Stimulated activated CD4-positive, alpha-beta T cell treated with anti-CD3 and anti-CD28 coated beads, Interleukin-1b, Interleukin-23, amount 100 ng/mL, for 48 hours (primary cell): ENCODE measurements around the gene ZEB1.
"Not testable (repeated sequence)": the region's sequence is repeated elsewhere in the genome, so short reads cannot be mapped to it uniquely, and the experiment has no call there.

Experiments
- DNase-seq: peaks from one replicate; pipeline ENCODE4 v3.0.0-alpha.2; 2020

Gene ZEB1

GRCh38 chr10:31319602-31320549, 860 bp downstream of the ZEB1 start:
- peak; percentile 47 for DNase-seq

DNA sequence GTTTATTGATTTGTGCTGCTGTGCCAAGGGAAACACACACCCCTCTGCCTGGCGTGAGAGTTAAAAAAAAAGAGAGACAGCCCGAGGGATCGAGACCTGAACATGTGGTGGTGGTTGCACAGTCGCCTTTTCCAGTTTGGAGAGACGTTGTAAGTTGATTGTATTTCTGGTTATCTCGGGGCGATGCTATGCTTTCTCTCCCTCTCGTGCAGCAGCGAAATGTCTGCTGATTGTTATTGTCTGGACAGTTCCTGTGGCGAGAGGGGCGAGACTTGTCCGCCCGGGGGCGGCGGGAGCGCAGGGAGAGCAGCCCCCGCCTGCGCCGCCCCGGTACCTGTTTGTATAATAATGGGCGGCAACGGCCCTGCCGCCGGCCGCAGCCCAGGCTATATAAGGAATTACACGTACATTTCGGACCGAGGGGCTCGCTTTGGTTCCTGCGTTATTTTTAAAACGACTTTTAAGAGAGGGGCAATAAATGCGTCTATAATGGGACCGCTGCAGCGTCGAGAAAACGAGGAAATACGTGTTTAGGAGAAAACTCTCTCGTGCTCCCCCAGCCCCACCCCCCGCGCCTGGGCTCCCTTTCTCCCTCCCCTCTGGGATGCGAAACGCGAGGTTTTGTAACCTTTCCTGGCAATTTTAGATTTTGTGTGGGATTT, 1.7 kb downstream of the ZEB1 start:
- peak; percentile 13 for DNase-seq

DNA sequence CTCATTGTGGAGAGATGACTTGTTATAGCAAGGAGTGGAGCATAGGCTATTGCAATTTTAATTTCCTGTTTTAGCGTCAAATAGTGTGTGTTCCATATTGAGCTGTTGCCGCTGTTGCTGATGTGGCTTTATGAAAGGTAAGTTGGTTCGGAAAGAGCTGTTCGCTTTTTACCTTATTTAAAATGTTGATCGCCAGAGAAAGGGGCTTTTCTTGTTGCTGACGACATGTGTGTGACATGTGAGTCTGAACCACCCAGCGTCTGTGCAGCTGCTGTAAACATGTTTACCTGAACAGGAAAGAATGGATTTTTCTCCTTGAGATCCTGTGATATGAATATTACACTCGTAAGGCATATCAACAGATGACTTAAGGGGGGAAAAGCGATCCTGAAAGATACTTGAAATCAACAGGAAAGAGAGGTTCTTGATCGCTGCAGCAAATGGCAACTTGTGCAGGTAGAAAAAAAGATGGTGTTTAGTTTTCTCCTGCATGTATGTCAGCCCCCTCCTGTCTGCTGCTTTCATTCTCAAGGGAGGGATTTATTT, 2.5 kb downstream of the ZEB1 start:
- no peak for DNase-seq

GRCh38 chr10:31322647-31323046, 3.6 kb downstream of the ZEB1 start:
- no peak for DNase-seq

GRCh38 chr10:31340343-31340742, 21.3 kb downstream of the ZEB1 start:
- DNase-seq = no peak

- DNase-seq = no peak
Observed at GRCh38 chr10:31341552-31341951, 22.5 kb downstream of the ZEB1 start.

- DNase-seq = no peak
Observed at GRCh38 chr10:31343009-31343408, 24.0 kb downstream of the ZEB1 start.

DNA sequence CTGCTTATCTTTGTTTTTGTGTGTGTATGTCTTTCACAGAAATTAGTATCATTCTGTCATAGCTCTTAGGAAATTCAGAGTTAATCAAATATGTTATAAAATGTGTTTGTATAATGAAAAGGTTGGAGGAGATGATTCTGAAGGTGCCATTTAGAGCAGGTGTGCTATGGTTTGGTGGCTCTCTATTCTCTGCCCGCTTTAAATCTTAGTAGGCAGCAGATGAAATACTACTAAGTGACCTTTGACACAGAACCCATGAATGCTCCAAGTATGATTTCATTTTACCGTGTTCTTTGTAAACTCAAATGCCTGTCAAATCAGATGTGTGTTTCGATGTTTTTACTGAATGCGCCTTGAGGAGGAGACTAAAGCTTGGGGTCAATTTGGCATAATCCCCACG, 24.5 kb downstream of the ZEB1 start:
- DNase-seq = no peak

DNA sequence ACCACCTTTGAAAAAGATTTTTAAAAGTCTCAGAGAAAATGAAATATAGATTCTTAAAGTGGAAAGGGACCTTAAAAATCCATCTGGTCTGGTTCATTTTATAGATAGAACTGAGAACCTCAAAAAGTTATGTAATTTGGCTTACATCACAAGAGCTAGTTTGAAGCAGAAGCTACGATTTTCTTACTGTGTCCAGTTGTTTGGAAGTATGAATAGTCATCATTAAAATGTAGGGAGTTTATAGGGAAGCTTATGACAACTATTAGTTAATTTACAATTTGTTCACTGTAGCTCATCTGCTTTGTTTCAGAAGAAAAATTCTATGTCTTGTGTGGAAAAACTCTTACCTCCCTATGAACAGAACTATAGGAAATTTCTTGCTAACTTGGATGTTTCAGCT, 26.9 kb downstream of the ZEB1 start:
- no peak for DNase-seq

- DNase-seq = no peak
Observed at GRCh38 chr10:31346953-31347352, 27.9 kb downstream of the ZEB1 start.

- DNase-seq = no peak
Observed at GRCh38 chr10:31347705-31348104, 28.7 kb downstream of the ZEB1 start.

- no peak for DNase-seq
Observed at GRCh38 chr10:31350891-31351290, 31.9 kb downstream of the ZEB1 start.

GRCh38 chr10:31352436-31353226, 33.6 kb downstream of the ZEB1 start:
- no peak for DNase-seq

GRCh38 chr10:31353574-31353973, 34.6 kb downstream of the ZEB1 start:
- DNase-seq = no peak

- no peak for DNase-seq
Observed at GRCh38 chr10:31358688-31359330, 39.8 kb downstream of the ZEB1 start.

- no peak for DNase-seq
Observed at GRCh38 chr10:31359979-31360378, 41.0 kb downstream of the ZEB1 start.

- DNase-seq = not testable (repeated sequence)
Observed at GRCh38 chr10:31361475-31361874, 42.5 kb downstream of the ZEB1 start.

GRCh38 chr10:31362023-31362641, 43.1 kb downstream of the ZEB1 start:
- no peak for DNase-seq

DNA sequence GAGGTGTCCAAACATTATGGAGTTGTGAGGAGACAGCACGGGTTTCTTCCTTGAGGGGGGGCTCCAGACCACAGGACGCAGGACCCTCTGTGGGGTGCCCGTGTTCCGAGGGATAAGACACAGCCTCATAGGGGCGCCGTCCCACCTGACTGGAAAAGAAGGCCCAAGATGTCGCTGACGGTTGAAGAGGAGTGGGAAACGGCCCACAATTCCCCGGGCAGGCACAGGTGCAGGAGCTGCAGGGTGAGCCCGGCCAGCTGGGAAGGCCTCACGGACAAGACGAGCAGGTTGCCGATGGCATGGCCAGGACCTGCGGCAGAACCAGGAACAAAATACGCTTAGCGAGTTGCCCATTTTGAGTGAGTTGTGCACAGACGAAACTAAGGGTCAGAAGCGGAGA, 44.7 kb downstream of the ZEB1 start:
- DNase-seq = not testable (repeated sequence)

GRCh38 chr10:31364238-31364637, 45.2 kb downstream of the ZEB1 start:
- not testable (repeated sequence) for DNase-seq

DNA sequence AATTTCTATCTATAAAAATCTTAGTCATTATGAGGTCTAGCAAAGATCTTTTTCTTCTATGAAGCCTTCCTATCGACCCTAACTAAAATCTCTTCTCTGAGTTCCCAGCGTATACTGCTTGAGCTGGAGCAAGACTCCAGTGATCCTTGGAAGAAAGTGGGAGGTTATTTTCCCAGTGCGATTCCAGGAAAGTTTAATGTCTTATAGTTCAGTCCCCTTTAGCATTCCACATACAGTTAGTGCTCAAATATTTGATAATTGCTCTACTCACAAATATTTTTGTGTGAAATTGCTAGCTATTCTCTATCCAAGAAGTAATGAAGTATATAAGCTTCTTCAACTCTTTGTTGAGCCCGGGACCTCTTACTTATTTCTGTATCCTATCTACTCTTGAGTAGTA, 47.7 kb downstream of the ZEB1 start:
- no peak for DNase-seq

GRCh38 chr10:31368724-31369123, 49.7 kb downstream of the ZEB1 start:
- DNase-seq = no peak
